HG03135 (cell line): ENCODE measurements around the gene PPP1R14B.

Experiments used
- ATAC-seq: cut with Tn5 transposase; IDR thresholded peaks from one replicate; pipeline ENCODE4 v1.9.1; 2021; ENCODE audit warnings: mild to moderate bottlenecking, moderate library complexity; ENCODE audit not compliant: unreplicated experiment

PPP1R14B gene

DNA sequence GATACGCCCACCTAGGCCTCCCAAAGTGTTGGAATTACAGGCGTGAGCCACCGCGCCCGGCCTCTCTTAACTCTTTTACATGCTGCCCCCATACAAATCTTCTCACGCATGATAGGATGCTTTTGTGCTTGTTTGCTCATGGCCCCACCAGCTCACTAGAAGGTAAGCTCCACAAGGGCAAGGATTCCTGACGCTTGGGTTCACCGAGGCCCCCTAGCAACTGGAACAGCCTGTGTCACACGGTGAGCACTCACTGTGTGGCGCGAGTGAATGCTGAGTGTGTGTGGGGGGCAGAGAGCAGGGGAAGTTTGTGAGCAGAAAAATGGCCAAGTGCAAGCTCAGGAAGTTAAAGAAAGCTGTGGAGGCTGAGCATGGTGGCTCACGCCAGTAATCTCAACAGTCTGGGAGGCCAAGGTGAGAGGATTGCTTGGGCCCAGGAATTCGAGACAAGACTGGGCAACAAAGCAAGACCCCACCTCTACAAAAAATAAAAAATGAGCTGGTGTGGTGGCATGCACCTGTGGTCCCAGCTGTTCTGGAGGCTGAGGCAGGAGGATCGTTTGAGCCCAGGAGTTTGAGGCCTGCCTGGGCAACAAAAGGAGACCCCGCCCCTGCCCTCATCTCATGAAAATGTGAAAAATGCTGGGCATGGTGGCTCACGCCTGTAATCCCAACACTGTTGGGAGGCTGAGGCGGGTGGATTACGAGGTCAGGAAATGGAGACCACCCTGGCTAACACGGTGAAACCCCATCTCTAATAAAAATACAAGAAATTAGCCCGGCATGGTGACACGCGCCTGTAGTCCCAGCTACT is 35.4 kb upstream of the PPP1R14B start:
- ATAC-seq = no peak

DNA sequence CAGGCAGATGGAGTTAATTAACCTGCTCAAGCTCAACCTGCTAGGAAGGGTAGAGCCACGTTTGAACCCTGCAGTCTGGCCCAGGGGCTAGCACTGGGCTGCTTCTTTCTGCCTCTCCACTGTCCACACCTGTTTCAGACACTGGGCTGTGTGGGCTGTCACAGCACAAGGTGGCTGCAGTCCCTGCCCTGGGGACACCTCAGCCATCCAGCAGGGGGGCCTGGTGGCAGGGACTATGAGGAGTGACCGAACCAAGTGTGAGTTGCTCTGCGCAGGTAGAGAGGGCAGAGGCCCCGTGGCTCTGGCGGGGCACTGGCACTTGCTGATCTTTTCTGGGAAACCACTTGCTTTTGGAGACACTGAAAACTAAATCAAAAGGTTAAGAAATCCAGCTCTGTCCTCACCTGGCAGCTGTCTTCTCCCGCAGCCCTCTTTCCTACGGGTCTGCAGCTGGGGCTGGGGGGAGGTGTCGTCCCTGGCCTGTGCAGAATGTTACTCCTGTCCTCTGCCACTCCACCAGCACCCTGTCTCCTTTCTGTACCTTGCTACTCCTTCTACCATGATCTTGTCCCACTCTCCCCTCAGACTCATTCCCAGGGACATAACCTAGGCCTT is 31.9 kb upstream of the PPP1R14B start:
- ATAC-seq = no peak

DNA sequence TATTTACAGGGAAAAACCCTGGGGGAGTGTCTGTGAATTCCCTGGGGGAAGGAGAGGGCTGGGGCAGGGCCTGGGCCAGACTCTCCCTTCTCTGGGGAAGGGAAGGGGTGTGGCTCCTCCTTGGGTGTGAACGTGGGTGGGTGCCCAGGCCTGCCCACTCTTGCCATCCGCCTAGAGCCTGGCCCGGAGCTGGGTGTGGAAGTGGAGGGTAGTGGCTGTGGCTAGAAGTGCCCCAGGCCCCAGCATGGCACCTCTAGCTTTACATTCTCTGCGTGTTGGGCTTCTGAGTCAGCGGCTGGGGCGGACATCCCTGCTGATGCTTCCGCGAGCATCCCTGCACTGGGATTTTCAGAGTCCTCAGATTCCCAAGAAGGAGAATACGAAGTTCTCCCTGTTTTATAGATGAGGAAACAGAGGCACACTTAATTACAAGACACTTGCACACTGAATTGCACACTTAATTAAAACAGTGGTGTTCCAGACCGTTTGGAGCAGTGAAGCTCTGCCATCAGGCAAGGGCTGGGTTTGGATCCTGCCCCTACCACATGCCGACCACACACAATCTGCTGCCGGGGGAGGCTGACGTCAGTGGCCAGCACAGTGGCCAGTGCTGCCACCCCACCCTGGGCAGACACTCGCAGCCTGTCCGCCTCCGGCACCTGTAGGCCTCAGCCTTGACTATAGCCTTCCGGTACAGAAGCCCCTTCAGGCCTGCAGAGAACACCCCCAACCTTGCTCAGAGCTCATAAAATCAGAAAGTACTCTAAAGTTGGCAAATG is 30.1 kb upstream of the PPP1R14B start:
- ATAC-seq = no peak

DNA sequence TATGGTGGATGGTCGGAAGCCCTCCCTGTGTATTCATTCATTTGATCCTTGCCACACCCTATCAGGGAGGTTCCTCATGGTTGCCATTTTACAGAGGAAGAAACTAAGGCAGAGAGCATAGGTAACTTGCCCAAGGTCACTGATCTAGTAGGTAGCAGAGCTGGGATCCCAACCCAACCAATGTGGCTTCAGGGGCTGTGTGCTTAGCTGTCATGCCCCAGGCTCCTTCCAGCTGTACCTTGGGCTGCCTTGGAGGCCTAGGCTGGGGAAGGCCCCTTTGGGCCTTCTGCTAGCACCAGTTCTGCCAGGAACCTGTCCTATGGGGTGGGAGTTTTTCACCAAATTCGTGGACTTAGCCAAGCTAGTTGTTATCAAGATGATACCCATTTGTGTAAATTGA is 29.1 kb upstream of the PPP1R14B start:
- ATAC-seq = no peak

DNA sequence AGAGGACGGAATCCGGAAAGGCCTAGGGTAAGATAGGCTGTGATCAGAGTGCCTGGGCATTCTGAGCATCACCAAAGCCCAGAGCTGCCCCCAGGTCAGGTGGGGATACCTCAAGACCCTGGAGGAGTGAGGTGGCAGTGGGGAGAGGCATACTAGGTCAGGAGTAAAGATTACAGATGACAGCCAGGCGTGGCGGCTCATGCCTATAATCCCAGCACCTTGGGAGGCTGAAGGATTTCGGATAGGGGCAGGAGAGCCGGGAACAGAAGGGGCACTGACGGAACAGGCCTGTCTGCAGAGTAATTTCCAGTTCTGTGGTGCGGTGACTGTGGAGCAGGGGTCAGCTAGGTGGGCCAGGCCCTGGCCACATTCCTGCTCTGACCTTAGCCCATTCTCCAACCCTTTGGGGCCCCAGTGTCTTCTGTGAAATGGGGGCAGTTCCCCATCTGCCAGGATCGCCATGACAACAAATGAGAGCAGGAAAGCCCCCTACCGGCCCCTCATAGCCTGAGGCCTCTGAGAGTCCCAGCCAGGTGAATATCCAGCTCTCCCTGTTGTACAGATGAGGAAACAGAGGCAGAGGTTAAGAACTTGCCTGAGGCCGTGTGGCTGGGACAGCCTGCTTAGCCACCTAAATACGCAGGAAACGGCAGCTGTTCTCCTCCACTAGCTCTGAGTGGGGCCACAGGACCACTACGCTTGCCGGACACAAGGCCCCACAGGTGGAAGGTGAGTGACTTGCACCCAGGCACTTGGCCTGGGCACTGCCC is 28.5 kb upstream of the PPP1R14B start:
- no peak for ATAC-seq

DNA sequence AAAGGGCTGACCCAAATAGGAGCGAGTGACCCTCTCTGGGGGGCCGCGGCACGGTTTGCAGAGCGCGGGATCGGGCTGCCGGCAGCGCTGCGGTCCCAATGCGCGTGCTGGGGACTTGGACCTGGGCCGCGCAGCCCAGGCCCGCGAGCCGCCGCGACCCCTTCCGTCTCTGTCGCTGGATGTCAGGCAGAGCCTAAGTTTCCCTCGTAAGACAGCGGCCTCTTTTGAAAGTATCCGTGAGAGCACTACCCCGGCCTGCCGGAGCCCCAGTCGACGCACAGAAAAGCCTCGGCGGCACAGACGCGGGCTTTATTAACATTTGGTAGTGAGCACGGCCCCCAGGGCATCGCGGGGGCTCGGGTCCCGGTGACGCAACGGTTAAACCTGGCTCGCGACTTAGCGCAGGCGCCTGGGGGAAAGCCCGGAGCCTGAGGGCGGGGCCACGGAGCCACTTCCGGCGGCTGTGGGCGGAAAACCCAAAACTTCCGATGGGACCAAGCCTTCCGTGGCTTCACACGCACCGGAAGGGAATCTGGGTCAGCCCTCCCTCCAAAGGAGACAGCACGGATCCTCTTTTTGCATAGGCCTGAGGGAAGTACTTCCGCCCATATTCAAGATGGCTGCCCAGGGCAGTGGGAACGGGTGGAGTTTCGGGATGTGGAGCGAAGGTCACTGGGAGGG is 22.9 kb upstream of the PPP1R14B start:
- ATAC-seq = peak; percentile 65

DNA sequence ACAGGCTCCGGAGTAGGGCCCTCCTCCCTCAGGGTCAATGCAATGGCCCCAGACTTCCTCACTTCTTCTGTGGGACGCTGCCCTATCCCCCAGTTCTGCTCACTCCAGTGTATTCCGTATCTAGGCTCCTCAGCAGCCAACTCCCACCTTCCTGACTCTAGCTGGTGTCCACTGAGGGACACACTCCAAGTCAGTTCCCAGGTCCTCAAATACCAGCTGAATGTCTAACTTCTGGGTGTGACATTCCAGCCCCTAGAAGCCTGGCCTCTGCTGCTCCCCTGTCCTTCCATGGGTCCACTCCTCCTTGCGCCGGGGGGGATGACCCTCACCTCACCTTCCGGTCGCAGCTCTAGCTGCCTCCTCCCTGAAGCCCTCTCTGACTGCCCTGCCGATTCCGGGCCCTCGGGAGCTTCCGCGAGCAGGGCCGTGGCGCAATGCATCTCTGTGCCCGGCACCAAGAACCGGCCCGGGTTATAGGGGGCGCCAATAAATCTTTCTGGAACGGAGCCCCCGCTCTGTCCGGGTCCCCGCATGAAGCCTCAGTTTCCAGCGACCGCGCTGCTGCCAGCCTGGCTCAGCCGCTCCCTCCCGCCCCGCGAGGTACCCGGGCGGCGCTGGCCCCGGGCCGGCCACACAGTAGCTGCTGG is 22.3 kb upstream of the PPP1R14B start:
- peak; percentile 14 for ATAC-seq

DNA sequence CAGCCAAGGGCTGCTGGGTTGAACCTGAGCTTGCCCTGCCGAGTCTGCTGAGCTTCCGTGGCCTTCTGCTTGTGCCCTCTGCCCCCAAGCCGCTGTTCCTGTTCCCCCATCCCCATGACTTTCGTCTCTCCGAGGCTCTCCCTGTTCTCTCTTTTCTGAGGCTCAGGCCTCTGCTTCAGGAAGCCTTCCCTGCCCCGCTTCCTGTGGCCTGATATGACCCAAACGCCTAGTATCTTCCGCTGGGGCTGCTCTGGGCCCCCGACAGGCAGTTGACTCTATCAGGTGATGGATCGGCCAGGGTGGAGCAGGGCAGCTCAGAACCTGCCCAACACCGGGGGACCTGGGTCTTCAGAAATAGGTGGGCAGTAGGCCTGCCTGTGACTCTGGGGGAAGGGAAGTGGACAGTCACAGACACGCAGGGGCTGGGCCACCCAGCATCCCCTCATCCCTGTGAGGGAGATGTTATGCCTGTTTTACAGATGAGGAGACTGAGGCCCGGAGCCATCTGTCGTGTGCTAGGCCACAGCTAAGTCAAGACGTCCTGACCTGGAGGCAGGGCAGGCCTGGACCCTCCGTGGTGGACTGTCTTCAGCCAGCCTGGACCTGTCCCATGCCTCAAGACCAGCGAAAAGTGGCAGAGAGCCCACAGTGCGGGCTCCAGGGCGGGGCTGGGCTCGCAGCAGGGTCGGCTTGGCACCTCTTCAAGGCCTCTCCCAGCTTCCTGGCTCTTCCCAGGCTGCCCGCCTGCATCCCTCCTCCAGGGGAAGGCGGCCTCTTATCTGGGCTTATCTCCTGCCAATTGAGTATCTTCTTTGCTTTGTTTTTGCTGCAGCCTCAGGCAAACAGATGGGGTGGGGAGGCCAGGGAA is 21.5 kb upstream of the PPP1R14B start:
- ATAC-seq = no peak

DNA sequence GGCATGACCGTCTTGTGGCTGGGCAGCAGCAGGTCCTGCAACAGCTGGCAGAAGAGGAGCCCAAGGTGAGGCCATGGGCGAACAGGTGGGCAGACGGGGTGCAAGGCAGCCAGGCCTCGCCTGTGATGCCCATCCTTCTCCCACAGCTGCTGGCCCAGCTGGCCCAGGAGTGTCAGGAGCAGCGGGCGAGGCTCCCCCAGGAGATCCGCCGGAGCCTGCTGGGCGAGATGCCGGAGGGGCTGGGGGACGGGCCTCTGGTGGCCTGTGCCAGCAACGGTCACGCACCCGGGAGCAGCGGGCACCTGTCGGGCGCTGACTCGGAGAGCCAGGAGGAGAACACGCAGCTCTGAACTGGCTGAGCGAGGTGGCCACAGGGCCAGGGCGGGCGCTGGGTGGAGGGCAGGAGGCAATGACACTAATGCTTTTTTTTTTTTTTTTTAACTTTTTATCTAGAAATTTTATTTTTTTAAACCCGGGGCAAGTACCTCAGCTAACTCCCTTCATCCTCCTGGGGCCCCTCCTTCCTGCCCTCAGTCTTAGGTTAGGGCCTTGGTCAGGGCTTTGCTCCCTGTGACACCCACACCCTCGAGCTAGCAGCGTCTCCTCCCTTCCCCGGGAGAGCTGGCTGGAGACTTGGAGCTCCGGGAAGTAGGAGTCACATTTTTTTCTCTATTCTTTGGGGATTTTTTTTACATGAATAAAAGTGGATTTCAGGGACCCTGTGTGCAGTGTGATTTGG is 20.6 kb upstream of the PPP1R14B start:
- no peak for ATAC-seq

DNA sequence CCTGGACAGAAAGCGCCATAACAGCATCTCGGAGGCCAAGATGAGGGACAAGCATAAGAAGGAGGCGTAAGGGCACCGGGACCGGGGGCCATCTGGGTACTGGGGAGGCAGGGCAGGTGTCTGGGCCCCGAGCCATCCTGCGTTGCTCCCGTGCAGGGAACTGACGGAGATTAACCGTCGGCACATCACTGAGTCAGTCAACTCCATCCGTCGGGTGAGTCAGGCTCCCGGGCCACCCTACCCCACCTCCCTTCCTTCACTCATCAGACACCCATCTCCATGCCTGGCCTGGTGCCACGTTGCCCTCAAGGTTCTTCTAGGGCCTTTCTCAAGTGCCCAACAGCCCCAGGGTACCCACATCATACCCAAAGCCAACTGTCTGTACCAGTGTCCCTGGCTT is 19.6 kb upstream of the PPP1R14B start:
- ATAC-seq = no peak

DNA sequence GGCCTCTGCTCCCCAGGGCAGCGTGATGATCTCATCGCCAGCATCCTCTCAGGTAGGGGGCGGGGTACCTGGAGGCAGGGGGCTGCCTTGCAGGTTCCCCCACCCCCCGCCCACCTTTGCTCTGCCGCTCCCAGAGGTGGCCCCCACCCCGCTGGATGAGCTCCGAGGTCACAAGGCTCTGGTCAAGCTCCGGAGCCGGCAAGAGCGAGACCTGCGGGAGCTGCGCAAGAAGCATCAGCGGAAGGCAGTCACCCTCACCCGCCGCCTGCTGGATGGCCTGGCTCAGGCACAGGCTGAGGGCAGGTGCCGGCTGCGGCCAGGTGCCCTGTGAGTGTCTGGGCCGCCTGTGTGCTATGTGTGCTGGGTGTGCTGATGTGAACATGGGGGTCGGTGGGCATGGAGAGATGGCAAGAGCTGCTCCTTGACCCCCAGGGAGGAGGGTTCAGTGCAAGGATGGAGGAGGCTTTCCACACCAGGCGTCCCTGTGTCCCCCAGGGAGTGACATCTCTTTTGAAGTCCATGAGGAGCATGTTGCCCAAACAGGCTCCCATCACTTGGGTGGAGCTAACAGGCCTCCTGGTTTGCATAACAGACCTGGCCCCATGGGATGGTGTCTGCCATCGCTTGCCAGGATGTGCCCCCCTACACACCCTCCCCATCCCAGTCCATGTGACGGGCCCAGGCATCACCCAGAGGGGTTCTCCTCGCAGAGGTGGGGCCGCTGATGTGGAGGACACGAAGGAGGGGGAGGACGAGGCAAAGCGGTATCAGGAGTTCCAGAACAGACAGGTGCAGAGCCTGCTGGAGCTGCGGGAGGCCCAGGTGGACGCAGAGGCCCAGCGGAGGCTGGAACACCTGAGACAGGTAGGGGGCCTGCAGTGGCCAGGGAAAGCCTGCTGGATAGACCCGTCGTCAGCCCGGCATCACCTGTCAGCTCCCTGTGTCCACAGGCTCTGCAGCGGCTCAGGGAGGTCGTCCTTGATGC is 18.7 kb upstream of the PPP1R14B start:
- no peak for ATAC-seq

DNA sequence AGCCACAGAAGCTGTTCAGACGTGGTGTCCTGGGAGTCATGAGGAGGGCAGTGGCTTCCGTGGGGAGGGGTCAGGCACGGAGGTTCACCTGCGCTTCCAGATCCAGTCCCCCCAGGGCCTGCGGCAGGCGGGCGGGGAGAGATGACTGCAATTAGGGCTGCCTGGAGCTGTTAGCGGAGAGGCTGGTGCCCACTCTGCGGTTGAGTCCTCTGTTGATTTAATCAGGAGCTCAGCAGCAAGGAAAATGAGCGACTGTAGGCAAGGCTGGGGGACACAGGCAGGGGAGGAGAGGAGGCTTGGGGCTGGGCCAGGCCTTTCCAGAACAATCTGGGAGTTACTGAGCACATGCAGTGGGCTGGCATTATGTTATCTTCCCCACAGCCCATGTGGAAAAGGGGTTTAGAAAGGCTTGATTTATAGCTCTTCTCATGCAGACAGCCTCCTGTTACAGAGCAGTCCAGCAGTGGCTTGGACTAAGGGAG is 17.7 kb upstream of the PPP1R14B start:
- no peak for ATAC-seq

DNA sequence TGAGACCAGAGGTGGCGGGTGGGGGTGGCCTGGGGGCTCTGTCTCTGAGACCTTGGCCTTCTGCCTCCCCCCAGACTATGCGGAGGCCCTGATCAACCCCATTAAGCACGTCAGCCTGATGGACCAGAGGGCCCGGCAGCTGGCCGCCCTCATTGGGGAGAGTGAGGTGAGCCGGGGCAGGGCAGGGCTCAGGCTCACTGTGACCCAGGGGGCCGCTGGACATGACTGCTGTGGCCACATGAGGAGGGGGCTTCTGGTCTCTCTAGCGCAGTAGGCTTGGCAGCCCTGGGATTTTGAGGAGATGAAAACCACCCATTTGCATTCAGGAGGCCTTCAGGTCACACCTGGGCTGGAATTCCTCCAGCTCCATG is 17.2 kb upstream of the PPP1R14B start:
- ATAC-seq = no peak

DNA sequence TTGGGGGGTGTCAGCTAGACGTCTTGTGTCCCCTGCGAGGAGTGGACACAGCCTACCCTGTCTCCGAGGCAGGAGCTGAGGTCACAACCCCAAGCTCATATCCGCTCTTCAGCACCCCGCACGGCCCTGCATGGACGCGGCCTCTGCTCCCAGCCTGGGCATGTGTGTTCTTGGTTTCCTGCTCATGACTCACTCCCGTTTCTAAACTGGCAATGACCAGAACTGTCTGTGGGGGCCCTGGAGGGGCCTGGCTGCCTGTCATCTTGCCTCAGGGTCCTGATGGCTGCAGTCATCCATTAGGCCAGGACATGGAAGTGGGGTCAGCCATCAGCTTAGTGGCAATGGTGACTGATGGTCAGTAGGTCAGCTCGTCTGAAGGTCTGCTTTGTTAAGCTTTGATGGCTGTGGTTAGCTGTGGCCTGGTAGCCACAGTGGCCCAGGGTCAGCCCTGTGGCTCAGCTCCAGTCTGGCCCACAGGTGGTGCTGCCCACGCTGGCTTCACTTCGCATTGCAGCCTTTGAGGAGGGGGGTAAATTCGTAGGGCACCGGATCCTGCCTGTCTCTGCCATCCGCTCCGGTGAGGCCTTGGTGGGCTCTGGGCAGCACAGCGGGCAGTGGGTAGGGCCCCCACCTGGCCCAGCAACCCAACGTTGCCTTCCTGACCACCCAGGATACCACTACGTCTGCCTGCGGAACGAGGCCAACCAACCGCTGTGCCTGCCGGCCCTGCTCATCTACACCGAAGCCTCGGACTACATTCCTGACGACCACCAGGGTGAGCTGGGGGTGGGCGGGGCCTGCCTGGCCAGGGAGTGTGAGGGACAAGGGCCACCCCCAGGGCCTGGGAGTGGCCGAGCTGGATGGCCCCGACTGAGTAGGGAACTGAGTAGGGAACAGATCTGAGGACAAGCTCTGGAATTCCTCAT is 16.5 kb upstream of the PPP1R14B start:
- no peak for ATAC-seq

DNA sequence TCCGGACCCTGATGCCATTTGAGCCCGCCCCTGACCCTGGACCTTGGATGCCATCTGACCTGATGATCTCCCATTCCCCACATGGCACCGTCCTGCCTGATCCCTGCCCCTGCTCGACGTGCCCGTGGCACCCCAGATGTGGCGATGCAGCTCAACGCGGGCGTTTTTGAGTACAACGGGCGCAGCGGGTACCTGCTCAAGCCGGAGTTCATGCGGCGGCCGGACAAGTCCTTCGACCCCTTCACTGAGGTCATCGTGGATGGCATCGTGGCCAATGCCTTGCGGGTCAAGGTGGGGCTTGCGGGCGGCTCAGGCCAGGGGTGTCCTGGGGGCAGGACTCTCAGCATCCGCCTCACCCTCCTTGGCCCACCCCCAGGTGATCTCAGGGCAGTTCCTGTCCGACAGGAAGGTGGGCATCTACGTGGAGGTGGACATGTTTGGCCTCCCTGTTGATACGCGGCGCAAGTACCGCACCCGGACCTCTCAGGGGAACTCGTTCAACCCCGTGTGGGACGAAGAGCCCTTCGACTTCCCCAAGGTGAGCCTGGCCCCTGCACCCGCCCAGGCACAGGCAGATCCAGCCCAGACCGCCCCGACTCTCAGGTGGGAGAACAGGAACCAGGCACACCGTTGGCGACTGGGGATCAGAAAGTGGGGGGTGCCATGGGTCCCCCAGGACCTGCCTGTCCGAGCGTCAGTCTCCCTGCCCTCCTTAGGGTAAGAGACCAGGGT is 15.7 kb upstream of the PPP1R14B start:
- no peak for ATAC-seq
